Activated B cell treated with CpG ODN at 0.5 μM for 24 hours (primary cell): ENCODE data around the gene CHID1. TPM values are rescaled to one million over a fixed set of nuclear protein-coding genes. Genes with fewer than 3 reads are reported as not detected.

Experiments
- ATAC-seq: fragments of 200-7000 bp; cut with Tn5 transposase; one replicate; pipeline ENCODE4 v1.10.0; 2021; ENCODE audit warnings: low read depth, mild to moderate bottlenecking, moderate library complexity
- CTCF ChIA-PET: fragments of 350-600 bp; sonication (Branson Sonifier 250); formaldehyde crosslinking; loops from one replicate; lab custom pipeline; 2021; ENCODE audit warnings: antibody characterized with exemption; lab: Charles Lee
- POLR2A ChIA-PET: fragments of 350-600 bp; sonication (Branson Sonifier 250); formaldehyde crosslinking; loops from one replicate; lab custom pipeline; 2021; ENCODE audit warnings: antibody characterized with exemption; lab: Charles Lee
- DNase-seq: peaks from one replicate; pipeline ENCODE4 v3.0.0; 2022
- H3K27ac Mint-ChIP-seq: one replicate; pipeline ENCODE4 v1.8.0; 2020; ENCODE audit warnings: mixed read lengths
- H3K27me3 Mint-ChIP-seq: one replicate; pipeline ENCODE4 v1.8.0; 2021; ENCODE audit warnings: mixed read lengths
- H3K36me3 Mint-ChIP-seq: one replicate; pipeline ENCODE4 v1.8.0; 2021; ENCODE audit warnings: low read depth, mixed read lengths
- H3K4me1 Mint-ChIP-seq: one replicate; pipeline ENCODE4 v1.8.0; 2021; ENCODE audit warnings: mixed read lengths
- H3K4me3 Mint-ChIP-seq: one replicate; pipeline ENCODE4 v1.8.0; 2020; ENCODE audit warnings: mild to moderate bottlenecking, mixed read lengths
- H3K9me3 Mint-ChIP-seq: one replicate; pipeline ENCODE4 v1.8.0; 2020; ENCODE audit warnings: mixed read lengths
- CTCF ChIP-seq: fragments of 200-600 bp; IDR thresholded peaks from one replicate; pipeline ENCODE4 v1.8.0; 2022; ENCODE audit warnings: antibody characterized with exemption, mild to moderate bottlenecking
- intact Hi-C: fragments of 100-400 bp; cut with micrococcal nuclease; formaldehyde crosslinking; loops from one replicate; pipeline ENCODE4 v1.15.1; 2024
- total RNA-seq: library from RNA; stranded (reverse); gene quantifications from 2 replicates; pipeline ENCODE4 v1.2.3, GENCODE V29; 2022

CHID1 gene
- total RNA-seq, 1 donor from 2014 or later, result 45.7 TPM

- Mint-ChIP-seq H3K36me3 (peaks cover 13% of the 10 kb centered on the region), H3K4me1 (no peaks in the 10 kb centered on the region), H3K4me3 (no peak overlapping the region), H3K27me3 (no peaks in the 10 kb centered on the region), H3K9me3 (no peaks in the 10 kb centered on the region), H3K27ac (no peak overlapping the region)
- DNase-seq (no peak), ATAC-seq (no peak)
- CTCF ChIA-PET, result no interaction called here
- TF ChIP-seq CTCF, result no peak
- POLR2A ChIA-PET, result no interaction called here
- intact Hi-C loops, result no loop called here
These were observed 40.5 kb downstream of the CHID1 start for GRCh38 chr11:870127-870413.

GRCh38 chr11:869399-870126, 41.0 kb downstream of the CHID1 start:
- CTCF ChIA-PET, result no interaction called here
- POLR2A ChIA-PET, result no interaction called here
- H3K27ac Mint-ChIP-seq, result no peak overlapping the region
- ATAC-seq (no peak), DNase-seq (no peak)
- no peak for TF ChIP-seq CTCF
- no peaks in the 10 kb centered on the region for H3K4me1 Mint-ChIP-seq
- no peaks in the 10 kb centered on the region for H3K9me3 Mint-ChIP-seq
- H3K4me3 Mint-ChIP-seq, result no peak overlapping the region
- intact Hi-C loops, result loop anchor here (10.0 kb wide), 1 partner anchor 615 kb away; the partner anchor contains the start of gene MOB2
- H3K27me3 Mint-ChIP-seq, result no peaks in the 10 kb centered on the region
- peaks cover 12% of the 10 kb centered on the region for H3K36me3 Mint-ChIP-seq

GRCh38 chr11:868802-869201, 41.8 kb downstream of the CHID1 start:
- intact Hi-C loops, result loop anchor here (10.0 kb wide), 1 partner anchor 616 kb away; the partner anchor contains the start of gene MOB2
- no peak overlapping the region for H3K27ac Mint-ChIP-seq
- ChIA-PET POLR2A (interaction anchor here (0.6 kb wide), 1 partner anchor 12 kb away, joined by 5 read pairs; no protein-coding TSS in a partner anchor), CTCF (no interaction called here)
- TF ChIP-seq CTCF, result no peak
- H3K4me1 Mint-ChIP-seq, result no peaks in the 10 kb centered on the region
- ATAC-seq (no peak), DNase-seq (no peak)
- H3K27me3 Mint-ChIP-seq, result no peaks in the 10 kb centered on the region
- H3K36me3 Mint-ChIP-seq, result peaks cover 8% of the 10 kb centered on the region
- H3K9me3 Mint-ChIP-seq, result no peaks in the 10 kb centered on the region
- no peak overlapping the region for H3K4me3 Mint-ChIP-seq

GRCh38 chr11:868394-868793, 42.2 kb downstream of the CHID1 start:
- intact Hi-C loops, result loop anchor here (10.0 kb wide), 1 partner anchor 616 kb away; the partner anchor contains the start of gene MOB2
- H3K9me3 Mint-ChIP-seq, result no peaks in the 10 kb centered on the region
- H3K4me3 Mint-ChIP-seq, result no peak overlapping the region
- no peak for TF ChIP-seq CTCF
- H3K4me1 Mint-ChIP-seq, result no peaks in the 10 kb centered on the region
- ATAC-seq (no peak), DNase-seq (no peak)
- ChIA-PET POLR2A (interaction anchor here (0.6 kb wide), 1 partner anchor 11 kb away, joined by 5 read pairs; no protein-coding TSS in a partner anchor), CTCF (no interaction called here)
- H3K27me3 Mint-ChIP-seq, result no peaks in the 10 kb centered on the region
- no peak overlapping the region for H3K27ac Mint-ChIP-seq
- peaks cover 4% of the 10 kb centered on the region for H3K36me3 Mint-ChIP-seq

GRCh38 chr11:867856-868358, 42.7 kb downstream of the CHID1 start:
- Mint-ChIP-seq H3K36me3 (peaks cover 4% of the 10 kb centered on the region), H3K9me3 (no peaks in the 10 kb centered on the region), H3K27me3 (no peaks in the 10 kb centered on the region), H3K4me1 (no peaks in the 10 kb centered on the region), H3K4me3 (no peak overlapping the region), H3K27ac (no peak overlapping the region)
- ATAC-seq (no peak), DNase-seq (no peak)
- ChIA-PET CTCF (no interaction called here), POLR2A (interaction anchor here (0.6 kb wide), 1 partner anchor 178 kb away, joined by 3 read pairs; no protein-coding TSS in a partner anchor)
- no peak for TF ChIP-seq CTCF
- intact Hi-C loops, result loop anchor here (10.0 kb wide), 1 partner anchor 617 kb away; the partner anchor contains the start of gene MOB2
